ENCODE results near the gene PDZD11. TPM values are rescaled to one million over a fixed set of nuclear protein-coding genes. Genes with fewer than 3 reads are reported as not detected.

PDZD11 gene
- total RNA-seq, 1 experiment from 2014 or later: 83.0 TPM

GRCh38 chrX:70268034-70268433 lies 21.7 kb downstream of the PDZD11 start, which contains the start of gene ARR3:
Gene ARR3, plus strand, starts transcription at chrX:70268334. Its CDS starts 1,052 bp downstream, at chrX:70269386.
- DNase-seq (no peak), ATAC-seq (no peak)
- Histone ChIP-seq H2AFZ (ENCODE audit: low read length) (no peak within 1 kb of the TSS), H3K4me1 (ENCODE audit: insufficient read depth, low read length) (no peaks in the 10 kb centered on the region), H3K4me2 (ENCODE audit: low read length) (no peak within 1 kb of the TSS), H3K27ac (ENCODE audit: low read length) (no peak within 1 kb of the TSS), H3K9ac (ENCODE audit: low read length) (no peak within 1 kb of the TSS), H4K20me1 (ENCODE audit: low read length) (no peaks in the 10 kb centered on the region), H3K36me3 (ENCODE audit: low read depth, low read length) (no peaks in the 10 kb centered on the region), H3K27me3 (ENCODE audit: low read length) (no peaks in the 10 kb centered on the region), H3K9me2 (replicated peaks; ENCODE audit: low read length) (no peaks in the 10 kb centered on the region), H3K4me3 (ENCODE audit: low read length) (no peak within 1 kb of the TSS), H3K79me2 (ENCODE audit: low read length) (no peaks in the 10 kb centered on the region), H3K9me3 (ENCODE audit: low read length) (no peaks in the 10 kb centered on the region), H3F3A (ENCODE audit: low read length, unreplicated experiment) (no peaks in the 10 kb centered on the region)
- no peak for TF ChIP-seq EZH2phosphoT487 (IDR thresholded peaks at IDR 0.05; ENCODE audit: borderline replicate concordance, low read length)
- no peak for TF ChIP-seq CTCF (conservative IDR thresholded peaks at IDR 0.05; ENCODE audit: low read depth, low read length)
- TF ChIP-seq EZH2 (IDR thresholded peaks at IDR 0.05; ENCODE audit: low read length, unreplicated experiment): no peak
- intact Hi-C loops (cut with micrococcal nuclease): no loop called here
- BruUV-seq (replicated peaks): no TSS peak
- POLR2A ChIA-PET (ENCODE audit: unreplicated experiment): no interaction called here
- CTCF ChIA-PET: no interaction called here

GRCh38 chrX:70264784-70265183 lies 24.9 kb downstream of the PDZD11 start:
- H3F3A ChIP-seq (ENCODE audit: low read length, unreplicated experiment): no peaks in the 10 kb centered on the region
- H3K27ac ChIP-seq (ENCODE audit: low read length): no peak overlapping the region
- ChIA-PET POLR2A (ENCODE audit: unreplicated experiment) (no interaction called here), CTCF (no interaction called here)
- no peak overlapping the region for H2AFZ ChIP-seq (ENCODE audit: low read length)
- no peaks in the 10 kb centered on the region for H3K27me3 ChIP-seq (ENCODE audit: low read length)
- no peak for TF ChIP-seq CTCF (conservative IDR thresholded peaks at IDR 0.05; ENCODE audit: low read depth, low read length)
- no peak for TF ChIP-seq EZH2phosphoT487 (IDR thresholded peaks at IDR 0.05; ENCODE audit: borderline replicate concordance, low read length)
- TF ChIP-seq EZH2 (IDR thresholded peaks at IDR 0.05; ENCODE audit: low read length, unreplicated experiment): no peak
- DNase-seq (no peak), ATAC-seq (no peak)
- no peak overlapping the region for H3K4me3 ChIP-seq (ENCODE audit: low read length)
- no TSS peak for BruUV-seq (replicated peaks)
- no peak overlapping the region for H3K4me2 ChIP-seq (ENCODE audit: low read length)
- intact Hi-C loops (cut with micrococcal nuclease): no loop called here
- H3K36me3 ChIP-seq (ENCODE audit: low read depth, low read length): no peaks in the 10 kb centered on the region
- no peaks in the 10 kb centered on the region for H3K9me3 ChIP-seq (ENCODE audit: low read length)
- no peaks in the 10 kb centered on the region for H3K4me1 ChIP-seq (ENCODE audit: insufficient read depth, low read length)
- H3K79me2 ChIP-seq (ENCODE audit: low read length): no peaks in the 10 kb centered on the region
- H3K9ac ChIP-seq (ENCODE audit: low read length): no peak overlapping the region
- no peaks in the 10 kb centered on the region for H4K20me1 ChIP-seq (ENCODE audit: low read length)
- no peaks in the 10 kb centered on the region for H3K9me2 ChIP-seq (replicated peaks; ENCODE audit: low read length)

- TF ChIP-seq EZH2phosphoT487 (IDR thresholded peaks at IDR 0.05; ENCODE audit: borderline replicate concordance, low read length) (no peak), CTCF (conservative IDR thresholded peaks at IDR 0.05; ENCODE audit: low read depth, low read length) (peak; percentile 80)
- no peaks in the 10 kb centered on the region for H3F3A ChIP-seq (ENCODE audit: low read length, unreplicated experiment)
- peak; percentile 80 for DNase-seq
- no peaks in the 10 kb centered on the region for H3K36me3 ChIP-seq (ENCODE audit: low read depth, low read length)
- ChIA-PET POLR2A (ENCODE audit: unreplicated experiment) (no interaction called here), CTCF (interaction anchor here (0.5 to 1.3 kb wide), 6 partner anchors 10 to 130 kb away, joined by 3 to 11 read pairs (median 4); partner anchors contain the start of gene IGBP1)
- no peak overlapping the region for H2AFZ ChIP-seq (ENCODE audit: low read length)
- no peaks in the 10 kb centered on the region for H3K9me3 ChIP-seq (ENCODE audit: low read length)
- peak; percentile 92 for ATAC-seq
- intact Hi-C loops (cut with micrococcal nuclease): loop anchor here (1.0 kb wide), 2 partner anchors 66 to 130 kb away; partner anchors contain the start of gene IGBP1
- H3K4me2 ChIP-seq (ENCODE audit: low read length): no peak overlapping the region
- no peaks in the 10 kb centered on the region for H3K27me3 ChIP-seq (ENCODE audit: low read length)
- no peak overlapping the region for H3K4me3 ChIP-seq (ENCODE audit: low read length)
- H3K4me1 ChIP-seq (ENCODE audit: insufficient read depth, low read length): no peaks in the 10 kb centered on the region
- no peaks in the 10 kb centered on the region for H4K20me1 ChIP-seq (ENCODE audit: low read length)
- BruUV-seq (replicated peaks): no TSS peak
- H3K9ac ChIP-seq (ENCODE audit: low read length): no peak overlapping the region
- no peak overlapping the region for H3K27ac ChIP-seq (ENCODE audit: low read length)
- no peaks in the 10 kb centered on the region for H3K79me2 ChIP-seq (ENCODE audit: low read length)
- H3K9me2 ChIP-seq (replicated peaks; ENCODE audit: low read length): no peaks in the 10 kb centered on the region
Measured at GRCh38 chrX:70262952-70263567, 26.7 kb downstream of the PDZD11 start.
